ENCODE results near the gene BCAS3.

GRCh38 chr17:61206922-61207321 lies 529.3 kb downstream of the BCAS3 start:
- no peak for TF ChIP-seq ZNF274 (IDR thresholded peaks at IDR 0.05; ENCODE audit: low read depth, low read length)
- TF ChIP-seq EZH2 (IDR thresholded peaks at IDR 0.05): no peak
- TF ChIP-seq CEBPB (IDR thresholded peaks at IDR 0.05; ENCODE audit: low read depth): no peak
- TF ChIP-seq POLR2A (IDR thresholded peaks at IDR 0.05; ENCODE audit: borderline replicate concordance, extremely low read depth, insufficient read depth, insufficient read length): no peak
- TF ChIP-seq CTCF (IDR thresholded peaks at IDR 0.05 in 2 of 3, conservative IDR thresholded peaks at IDR 0.05 in 1 of 3; ENCODE audit: borderline replicate concordance in 1 of 3, insufficient read depth in 1 of 3, low read depth in 2 of 3, low read length in 2 of 3): no peak
- TF ChIP-seq REST (IDR thresholded peaks at IDR 0.05; ENCODE audit: low read depth): no peak
- no peak for TF ChIP-seq FOSL1 (IDR thresholded peaks at IDR 0.05; ENCODE audit: low read depth)
- no peak for TF ChIP-seq SP1 (IDR thresholded peaks at IDR 0.05; ENCODE audit: low read depth)
- TF ChIP-seq POLR2AphosphoS5 (IDR thresholded peaks at IDR 0.05; ENCODE audit: low read depth, low read length): no peak
- TF ChIP-seq JUND (IDR thresholded peaks at IDR 0.05): no peak

Data from HCT116 (cell line).